Measurements from ENCODE around the gene DNAAF1. TPM values are rescaled to one million over a fixed set of nuclear protein-coding genes. Genes with fewer than 3 reads are reported as not detected.
"Not testable (repeated sequence)": the region's sequence is repeated elsewhere in the genome, so short reads cannot be mapped to it uniquely, and the experiment has no call there.

The DNAAF1 gene
- under 1 TPM in 1 of 2 experiments, not detected in 1; 0.33 TPM for total RNA-seq

GRCh38 chr16:84144859-84145639, at the start of gene DNAAF1, which contains the start of gene HSDL1:
DNAAF1 (plus strand) TSS chr16:84145308; CDS start chr16:84145441, 133 bp downstream.
HSDL1 (minus strand) TSS chr16:84145177; CDS start chr16:84131321, 13,856 bp downstream.
- Mint-ChIP-seq H3K27me3 (no peaks in the 10 kb centered on the region), H3K27ac (peak within 1 kb of the TSS; percentile 88), H3K4me3 (peak within 1 kb of the TSS; percentile 97), H3K4me1 (peaks cover 19% of the 10 kb centered on the region), H3K9me3 (no peaks in the 10 kb centered on the region), H3K36me3 (peaks cover 3% of the 10 kb centered on the region)
- DNase-seq: peak; percentile 95

GRCh38 chr16:84095466-84095865, 49.6 kb upstream of the DNAAF1 start:
- no peak overlapping the region for H3K4me3 Mint-ChIP-seq
- H3K9me3 Mint-ChIP-seq: no peaks in the 10 kb centered on the region
- no peaks in the 10 kb centered on the region for H3K27me3 Mint-ChIP-seq
- H3K36me3 Mint-ChIP-seq: peaks cover 16% of the 10 kb centered on the region
- no peak for DNase-seq
- H3K4me1 Mint-ChIP-seq: peaks cover 20% of the 10 kb centered on the region
- no peak overlapping the region for H3K27ac Mint-ChIP-seq

GRCh38 chr16:84096447-84097005, 48.6 kb upstream of the DNAAF1 start:
- H3K4me1 Mint-ChIP-seq: peaks cover 22% of the 10 kb centered on the region
- no peaks in the 10 kb centered on the region for H3K9me3 Mint-ChIP-seq
- DNase-seq: no peak
- H3K27me3 Mint-ChIP-seq: no peaks in the 10 kb centered on the region
- no peak overlapping the region for H3K27ac Mint-ChIP-seq
- H3K36me3 Mint-ChIP-seq: peaks cover 13% of the 10 kb centered on the region
- no peak overlapping the region for H3K4me3 Mint-ChIP-seq

GRCh38 chr16:84098939-84099338, 46.2 kb upstream of the DNAAF1 start:
- Mint-ChIP-seq H3K9me3 (no peaks in the 10 kb centered on the region), H3K36me3 (peaks cover 9% of the 10 kb centered on the region), H3K27me3 (no peaks in the 10 kb centered on the region), H3K4me3 (no peak overlapping the region), H3K27ac (no peak overlapping the region), H3K4me1 (peaks cover 38% of the 10 kb centered on the region)
- no peak for DNase-seq

GRCh38 chr16:84103678-84104077, 41.4 kb upstream of the DNAAF1 start:
- no peaks in the 10 kb centered on the region for H3K9me3 Mint-ChIP-seq
- H3K4me1 Mint-ChIP-seq: peaks cover 44% of the 10 kb centered on the region
- H3K36me3 Mint-ChIP-seq: peaks cover 5% of the 10 kb centered on the region
- H3K27me3 Mint-ChIP-seq: no peaks in the 10 kb centered on the region
- no peak overlapping the region for H3K4me3 Mint-ChIP-seq
- H3K27ac Mint-ChIP-seq: no peak overlapping the region
- DNase-seq: no peak

GRCh38 chr16:84104231-84104630, 40.9 kb upstream of the DNAAF1 start:
- H3K27me3 Mint-ChIP-seq: no peaks in the 10 kb centered on the region
- H3K4me3 Mint-ChIP-seq: no peak overlapping the region
- peak overlapping the region; percentile 25 for H3K27ac Mint-ChIP-seq
- peaks cover 6% of the 10 kb centered on the region for H3K36me3 Mint-ChIP-seq
- H3K4me1 Mint-ChIP-seq: peaks cover 43% of the 10 kb centered on the region
- no peaks in the 10 kb centered on the region for H3K9me3 Mint-ChIP-seq
- no peak for DNase-seq

GRCh38 chr16:84105301-84105815, 39.8 kb upstream of the DNAAF1 start:
- H3K9me3 Mint-ChIP-seq: no peaks in the 10 kb centered on the region
- no peak overlapping the region for H3K27ac Mint-ChIP-seq
- no peak overlapping the region for H3K4me3 Mint-ChIP-seq
- H3K36me3 Mint-ChIP-seq: peaks cover 7% of the 10 kb centered on the region
- H3K27me3 Mint-ChIP-seq: no peaks in the 10 kb centered on the region
- DNase-seq: no peak
- H3K4me1 Mint-ChIP-seq: peaks cover 44% of the 10 kb centered on the region

- Mint-ChIP-seq H3K4me1 (peaks cover 49% of the 10 kb centered on the region), H3K9me3 (no peaks in the 10 kb centered on the region), H3K36me3 (peaks cover 11% of the 10 kb centered on the region), H3K27me3 (no peaks in the 10 kb centered on the region), H3K4me3 (no peak overlapping the region), H3K27ac (no peak overlapping the region)
- no peak for DNase-seq
These were observed 39.0 kb upstream of the DNAAF1 start for GRCh38 chr16:84105948-84106740.

- Mint-ChIP-seq H3K36me3 (peaks cover 13% of the 10 kb centered on the region), H3K27ac (no peak overlapping the region)
These were observed 37.2 kb upstream of the DNAAF1 start for GRCh38 chr16:84107921-84108320.

GRCh38 chr16:84109598-84110335, 35.3 kb upstream of the DNAAF1 start:
- Mint-ChIP-seq H3K4me1 (peaks cover 42% of the 10 kb centered on the region), H3K27me3 (no peaks in the 10 kb centered on the region), H3K36me3 (peaks cover 13% of the 10 kb centered on the region), H3K9me3 (no peaks in the 10 kb centered on the region), H3K4me3 (no peak overlapping the region), H3K27ac (no peak overlapping the region)
- DNase-seq: no peak

More at GRCh38 chr16:84107921-84108320, 37.2 kb upstream of the DNAAF1 start:
- Mint-ChIP-seq H3K4me3 (no peak overlapping the region), H3K9me3 (no peaks in the 10 kb centered on the region), H3K4me1 (peaks cover 47% of the 10 kb centered on the region), H3K27me3 (no peaks in the 10 kb centered on the region)
- DNase-seq: no peak

- Mint-ChIP-seq H3K27me3 (no peaks in the 10 kb centered on the region), H3K4me3 (no peak overlapping the region), H3K9me3 (no peaks in the 10 kb centered on the region), H3K4me1 (peaks cover 43% of the 10 kb centered on the region), H3K36me3 (peaks cover 10% of the 10 kb centered on the region), H3K27ac (no peak overlapping the region)
- DNase-seq: no peak
These were observed 34.6 kb upstream of the DNAAF1 start for GRCh38 chr16:84110527-84110926.

GRCh38 chr16:84111525-84111924, 33.6 kb upstream of the DNAAF1 start:
- no peak overlapping the region for H3K27ac Mint-ChIP-seq
- peaks cover 10% of the 10 kb centered on the region for H3K36me3 Mint-ChIP-seq
- no peak for DNase-seq
- H3K4me1 Mint-ChIP-seq: peaks cover 43% of the 10 kb centered on the region
- H3K4me3 Mint-ChIP-seq: no peak overlapping the region
- no peaks in the 10 kb centered on the region for H3K9me3 Mint-ChIP-seq
- H3K27me3 Mint-ChIP-seq: no peaks in the 10 kb centered on the region

- H3K36me3 Mint-ChIP-seq, H3K27ac Mint-ChIP-seq, H3K27me3 Mint-ChIP-seq, H3K4me3 Mint-ChIP-seq, H3K9me3 Mint-ChIP-seq: not testable (repeated sequence)
- H3K4me1 Mint-ChIP-seq: peaks cover 40% of the 10 kb centered on the region
- DNase-seq: peak; percentile 47
These were observed 33.2 kb upstream of the DNAAF1 start for GRCh38 chr16:84111949-84112348.

GRCh38 chr16:84115919-84116719, 29.0 kb upstream of the DNAAF1 start:
- Mint-ChIP-seq H3K27ac (peak overlapping the region; percentile 92), H3K4me3 (peak overlapping the region; percentile 90), H3K27me3 (no peaks in the 10 kb centered on the region), H3K36me3 (peaks cover 2% of the 10 kb centered on the region), H3K4me1 (peaks cover 18% of the 10 kb centered on the region), H3K9me3 (no peaks in the 10 kb centered on the region)
- DNase-seq: no peak
